GM19372 (cell line): Measurements from ENCODE around the gene CCDC9.

Experiments used
- ATAC-seq: cut with Tn5 transposase; IDR thresholded peaks from one replicate; pipeline ENCODE4 v1.9.1; 2021; ENCODE audit warnings: mild to moderate bottlenecking, low read depth, moderate library complexity; ENCODE audit not compliant: unreplicated experiment

Gene CCDC9

DNA sequence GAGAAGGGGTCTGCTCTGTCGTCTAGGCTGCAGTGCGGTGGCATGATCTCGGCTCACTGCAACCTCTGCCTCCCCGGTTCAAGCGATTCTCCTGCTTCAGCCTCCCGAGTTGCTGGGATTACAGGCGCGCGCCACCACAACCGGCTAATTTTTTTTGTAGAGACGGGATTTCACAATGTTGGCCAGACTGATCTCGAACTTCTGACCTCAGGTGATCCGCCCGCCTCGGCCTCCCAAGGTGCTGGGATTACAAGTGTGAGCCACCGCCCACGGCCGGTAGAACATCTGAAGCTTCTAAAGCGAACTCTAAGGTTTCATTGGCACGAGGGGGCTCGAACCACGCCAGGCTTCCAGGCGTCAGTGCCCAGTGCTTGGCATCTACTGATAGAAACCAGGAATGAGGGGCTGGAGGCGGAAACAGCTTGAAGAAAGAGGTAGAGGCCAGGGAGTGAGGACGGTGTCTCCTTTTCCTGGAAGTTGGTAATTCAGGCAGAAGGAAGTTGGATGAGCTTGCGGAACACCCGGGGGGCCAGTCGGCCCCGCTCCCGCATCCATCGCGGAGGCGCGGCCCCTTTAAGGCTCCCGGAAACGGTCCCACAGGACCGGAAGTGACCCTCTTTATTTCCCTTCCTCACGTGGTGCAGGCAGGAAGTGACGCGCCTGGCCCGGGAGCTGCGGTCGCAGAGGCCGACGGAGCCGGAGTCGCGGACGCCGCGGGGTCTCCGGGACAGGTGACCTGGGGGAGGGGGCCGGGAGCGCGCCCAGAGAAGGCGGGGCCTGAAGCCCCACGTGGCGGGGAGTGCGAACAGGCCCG lies at the start of gene CCDC9:
Gene CCDC9 (plus strand): TSS at position 647 of the 814 bp plus-strand sequence. CDS start 1,876 bp downstream, outside the sequence.
- ATAC-seq, result peak; percentile 49

DNA sequence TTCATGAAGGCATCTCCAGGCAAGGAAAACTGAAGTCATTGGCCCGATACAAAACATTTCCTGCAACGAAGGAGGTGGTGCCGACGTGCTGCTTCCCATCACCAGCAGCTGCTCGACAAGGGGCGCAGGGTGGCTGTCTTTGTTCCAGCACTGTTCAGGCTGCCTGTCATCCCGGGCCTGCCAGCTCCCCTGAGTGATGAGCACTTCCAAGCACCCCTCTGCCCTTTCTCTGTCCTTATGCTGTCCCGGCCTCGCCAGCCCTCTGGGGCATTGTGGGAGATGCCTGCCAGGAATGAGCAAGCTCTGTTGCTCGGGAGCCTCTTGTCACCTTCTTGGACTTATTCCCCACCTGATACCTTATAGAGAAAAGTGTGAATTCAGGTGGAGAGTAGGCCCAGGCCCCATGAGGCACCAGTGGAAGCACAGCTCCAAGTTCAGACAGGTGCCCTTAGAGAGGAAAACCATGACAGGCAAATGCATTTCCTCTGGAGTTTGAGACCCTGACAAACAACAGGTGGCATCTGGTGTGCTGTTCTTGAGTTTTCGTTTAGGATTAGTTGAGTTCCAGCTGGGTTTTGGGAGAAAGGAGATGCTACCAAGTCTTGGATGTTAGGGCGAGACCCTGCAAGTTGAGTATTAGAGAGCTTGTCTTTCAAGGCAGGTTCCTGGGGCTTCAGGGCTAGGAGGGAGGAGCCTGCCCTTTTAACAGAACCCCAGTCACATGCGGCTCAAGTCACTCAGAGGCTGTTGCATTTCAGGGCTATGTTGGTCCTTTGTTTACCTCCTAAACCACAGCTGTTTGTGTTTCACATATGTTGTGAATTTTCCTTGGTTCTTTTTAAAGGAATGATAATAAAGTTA lies 46.8 kb upstream of the CCDC9 start:
- ATAC-seq, result no peak

DNA sequence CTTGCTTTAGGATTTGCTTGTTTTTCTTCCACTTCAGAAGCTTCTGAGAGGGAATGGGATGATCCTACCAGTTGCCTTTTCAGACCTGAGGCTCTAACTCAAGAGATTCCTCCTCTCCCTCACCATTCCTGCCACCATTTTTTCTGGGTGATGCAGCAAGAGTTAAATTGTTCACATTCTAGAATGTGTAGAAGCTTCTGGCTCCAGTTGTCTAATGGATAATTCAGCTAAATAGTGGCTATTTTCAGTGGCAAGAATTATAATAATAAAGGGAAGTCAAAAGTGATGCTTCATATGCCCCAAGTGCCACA lies 46.2 kb upstream of the CCDC9 start:
- no peak for ATAC-seq

DNA sequence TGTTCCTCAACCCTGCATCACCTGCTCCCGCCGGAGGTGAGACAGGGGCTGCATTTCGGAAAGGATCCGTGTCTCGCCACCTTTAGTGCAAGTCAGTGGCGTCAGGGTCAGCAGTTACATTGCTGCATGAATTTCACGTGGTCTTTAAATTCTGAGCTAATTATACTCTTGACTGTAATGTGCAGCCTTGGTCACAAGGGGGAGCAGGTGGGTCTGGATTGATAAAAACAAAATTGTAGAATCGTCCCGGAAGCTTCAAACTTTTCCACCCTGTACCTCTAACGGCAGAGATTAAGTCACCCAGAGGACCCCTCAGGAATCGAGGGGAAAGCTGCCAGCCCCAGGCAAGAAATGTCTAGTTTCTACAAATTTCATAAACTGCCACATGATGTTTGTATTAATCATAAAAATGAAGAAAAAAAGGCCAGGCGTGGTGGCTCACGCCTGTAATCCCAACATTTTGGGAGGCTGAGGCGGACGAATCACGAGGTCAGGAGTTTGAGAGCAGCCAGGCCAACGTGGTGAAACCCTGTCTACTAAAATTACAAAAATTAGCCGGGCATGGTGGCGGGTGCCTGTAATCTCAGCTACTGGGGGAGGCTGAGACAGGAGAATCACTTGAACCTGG lies 45.5 kb upstream of the CCDC9 start:
- no peak for ATAC-seq

DNA sequence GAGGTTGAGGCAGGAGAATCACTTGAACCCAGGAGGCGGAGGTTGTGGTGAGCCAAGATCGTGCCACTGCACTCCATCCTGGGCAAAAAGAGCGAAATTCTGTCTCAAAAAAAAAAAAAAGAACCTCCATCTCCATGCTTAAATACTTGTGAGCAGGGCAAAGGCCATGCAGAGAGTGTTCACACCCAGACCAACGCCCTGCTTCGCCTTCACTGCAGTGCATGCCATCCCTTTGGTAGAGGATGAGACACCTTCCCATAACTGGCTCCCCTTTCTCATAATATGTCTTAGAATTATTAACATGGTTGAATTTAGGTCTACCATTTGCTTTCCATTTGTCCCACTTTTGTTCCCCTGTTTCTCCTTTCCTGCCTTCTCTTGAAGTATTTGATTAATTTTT lies 40.7 kb upstream of the CCDC9 start:
- no peak for ATAC-seq

DNA sequence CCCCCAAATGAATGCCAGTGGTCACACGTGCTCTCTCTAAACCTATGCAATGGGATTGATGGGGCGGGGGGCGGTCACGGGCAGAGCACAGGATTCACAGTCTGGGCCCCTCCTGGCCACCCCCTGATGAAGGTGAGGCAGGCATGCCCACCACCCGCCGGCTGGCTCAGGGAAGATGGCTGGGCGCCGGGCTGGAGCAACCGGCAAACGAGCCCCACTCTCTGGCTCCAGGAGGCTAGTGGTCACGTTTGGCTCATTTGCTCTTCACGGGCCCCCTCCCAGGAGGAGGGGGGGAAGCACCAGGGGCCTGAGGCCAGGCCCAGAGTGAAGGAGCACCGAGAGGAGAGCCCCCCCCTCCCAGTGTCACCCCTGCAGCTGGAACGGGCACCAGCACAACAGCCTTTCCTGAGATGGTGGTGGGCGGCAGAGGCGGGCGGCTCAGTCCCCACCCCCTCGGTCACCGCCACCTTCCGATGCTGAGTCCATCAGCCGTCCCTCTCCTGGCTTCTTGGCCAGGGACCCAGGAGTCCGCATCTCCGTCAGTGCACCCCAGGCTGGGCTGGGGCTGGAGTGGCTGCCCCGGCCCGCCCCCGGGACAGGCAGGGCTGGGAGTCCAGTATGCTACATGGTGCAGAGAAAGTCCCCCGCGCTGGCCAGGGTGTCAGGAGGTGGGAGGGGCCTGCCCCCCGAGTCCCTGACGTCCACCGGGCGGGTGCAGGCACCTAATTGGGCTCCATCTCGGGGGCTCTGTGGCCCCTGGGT lies 35.1 kb upstream of the CCDC9 start:
- ATAC-seq, result no peak

DNA sequence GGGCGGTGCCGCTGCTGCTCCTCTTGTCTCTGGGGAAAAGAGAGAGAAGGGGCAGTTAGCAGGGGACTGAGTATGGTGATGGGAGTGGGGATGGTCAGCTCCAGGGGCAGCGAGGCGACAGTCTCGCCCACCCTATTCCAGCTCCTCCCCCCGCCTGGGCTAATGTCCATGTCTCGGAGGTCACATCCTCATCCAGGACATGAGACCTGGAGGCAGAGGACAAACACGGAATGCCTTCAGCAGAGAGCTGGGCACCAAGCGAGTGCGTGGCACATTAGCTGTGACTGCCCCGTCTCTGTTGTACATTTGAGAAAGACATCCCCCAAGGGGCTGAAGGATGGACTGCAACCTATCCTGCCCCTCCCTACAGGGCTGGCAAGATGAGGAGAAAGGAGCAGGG lies 34.4 kb upstream of the CCDC9 start:
- ATAC-seq, result no peak

DNA sequence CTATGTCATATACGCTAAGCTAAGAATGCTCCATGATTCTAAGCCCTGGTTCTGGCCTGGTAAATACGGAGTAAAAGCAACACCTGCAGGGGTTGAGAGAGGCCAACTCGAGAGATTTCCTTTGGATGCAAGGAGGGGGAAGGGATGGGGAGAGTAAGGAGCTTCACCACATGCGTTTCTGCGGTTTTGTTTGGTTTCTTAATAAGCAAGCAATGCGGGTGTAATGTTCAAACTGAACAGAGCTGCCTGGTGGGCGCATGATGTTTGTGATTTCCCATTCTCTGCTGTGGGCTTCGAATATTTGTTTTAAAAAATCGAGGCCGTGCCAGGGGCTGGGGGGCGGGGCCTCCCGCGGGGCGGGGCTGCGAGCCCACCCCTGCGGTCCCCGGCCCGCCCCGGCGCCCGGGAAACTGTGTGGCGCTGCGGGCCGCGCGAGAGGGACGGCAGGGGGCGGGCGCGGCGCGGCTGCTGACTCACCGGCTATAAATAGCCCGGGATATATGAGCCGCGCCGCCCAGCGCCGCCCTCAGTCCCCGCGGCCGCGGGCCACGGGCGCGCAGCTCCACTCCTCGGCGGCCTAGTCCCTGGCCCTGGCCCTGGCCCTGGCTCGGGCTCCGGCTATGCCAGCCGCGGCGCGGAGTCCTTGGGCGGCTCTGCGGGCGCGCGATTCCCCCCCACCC lies 30.4 kb upstream of the CCDC9 start:
- peak; percentile 47 for ATAC-seq

DNA sequence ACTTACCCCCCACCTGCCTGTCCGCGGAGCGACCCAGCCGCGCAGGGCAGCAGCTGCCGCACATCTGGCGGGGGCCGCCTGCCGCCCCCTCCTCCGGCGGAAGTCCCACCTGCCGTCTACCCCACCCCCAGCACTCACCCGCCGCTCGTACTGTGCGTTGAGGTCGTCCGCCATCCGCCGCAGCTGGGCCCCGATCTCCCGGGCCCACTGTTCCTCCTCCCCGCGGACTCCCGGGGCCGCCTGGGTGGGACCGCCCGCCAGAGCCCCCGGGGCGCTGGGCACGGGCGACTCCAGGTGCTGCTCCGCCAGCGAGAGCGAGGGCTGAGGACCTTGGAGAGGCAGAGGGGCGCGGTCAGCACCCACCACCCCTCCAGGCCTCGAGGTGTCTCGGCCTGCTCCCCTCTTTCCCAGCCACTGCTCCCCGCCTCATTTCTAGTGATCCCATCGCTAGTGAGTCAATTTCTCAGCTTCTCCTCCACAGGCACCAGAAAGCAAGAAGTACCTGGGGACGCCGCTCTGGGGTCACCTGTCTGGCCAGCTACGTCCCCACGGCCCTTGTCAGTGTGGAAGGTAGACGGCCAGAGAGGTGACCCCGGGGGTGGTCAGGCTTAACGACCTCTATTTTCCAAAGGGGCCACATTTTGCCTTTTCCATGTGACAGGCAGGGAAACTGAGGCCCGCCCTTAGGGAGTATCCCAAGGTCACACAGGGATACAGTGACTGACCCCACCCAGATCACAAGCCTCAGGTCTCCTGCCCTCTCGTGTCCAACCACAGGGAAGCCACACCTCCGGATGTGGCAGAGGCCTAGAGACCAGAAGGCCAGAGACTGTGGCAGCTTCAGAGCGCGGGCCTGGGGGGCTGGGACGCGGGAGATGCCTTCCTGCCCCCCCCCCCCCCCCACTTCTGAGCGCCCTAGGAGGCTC lies 29.6 kb upstream of the CCDC9 start:
- ATAC-seq, result peak; percentile 22

DNA sequence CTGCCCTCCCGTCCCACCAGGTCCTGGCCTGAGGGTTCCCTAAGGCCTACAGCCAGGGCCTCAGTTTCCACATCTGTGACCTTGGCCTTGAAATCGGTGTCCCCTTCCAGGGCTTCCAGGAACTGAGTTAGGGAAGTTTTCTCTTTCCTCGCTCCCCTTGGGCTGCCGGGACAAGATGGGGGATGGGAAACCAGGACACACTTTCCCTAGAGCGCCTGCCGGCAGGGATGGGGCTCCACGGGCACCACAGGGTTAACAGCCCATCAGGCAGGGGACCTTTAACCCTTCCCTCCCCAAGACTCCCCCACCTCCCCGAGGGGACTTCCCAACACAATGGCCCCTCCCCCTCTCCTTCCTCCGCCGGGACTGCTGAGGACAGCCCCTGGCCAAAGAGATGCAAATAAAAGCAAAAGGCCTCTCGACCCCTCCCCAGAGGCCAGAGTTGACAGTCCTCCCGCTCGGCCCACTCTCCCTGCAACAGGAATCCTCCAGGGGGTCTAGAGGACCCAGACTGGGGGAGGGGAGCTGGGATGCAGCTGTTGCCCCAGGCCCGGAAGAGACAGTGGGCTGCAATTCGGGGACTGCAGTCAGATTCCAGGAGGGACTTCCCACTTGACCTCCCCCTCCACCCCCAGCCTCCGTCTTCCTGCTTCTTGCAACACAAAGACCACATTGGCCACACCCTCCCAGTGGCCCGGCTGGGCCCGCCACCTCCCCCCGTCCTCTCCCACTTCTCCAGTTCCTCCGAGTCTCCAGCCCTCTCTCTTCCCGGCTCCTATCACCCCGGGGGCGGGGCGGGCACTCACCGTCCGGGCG lies 28.8 kb upstream of the CCDC9 start:
- ATAC-seq, result no peak

DNA sequence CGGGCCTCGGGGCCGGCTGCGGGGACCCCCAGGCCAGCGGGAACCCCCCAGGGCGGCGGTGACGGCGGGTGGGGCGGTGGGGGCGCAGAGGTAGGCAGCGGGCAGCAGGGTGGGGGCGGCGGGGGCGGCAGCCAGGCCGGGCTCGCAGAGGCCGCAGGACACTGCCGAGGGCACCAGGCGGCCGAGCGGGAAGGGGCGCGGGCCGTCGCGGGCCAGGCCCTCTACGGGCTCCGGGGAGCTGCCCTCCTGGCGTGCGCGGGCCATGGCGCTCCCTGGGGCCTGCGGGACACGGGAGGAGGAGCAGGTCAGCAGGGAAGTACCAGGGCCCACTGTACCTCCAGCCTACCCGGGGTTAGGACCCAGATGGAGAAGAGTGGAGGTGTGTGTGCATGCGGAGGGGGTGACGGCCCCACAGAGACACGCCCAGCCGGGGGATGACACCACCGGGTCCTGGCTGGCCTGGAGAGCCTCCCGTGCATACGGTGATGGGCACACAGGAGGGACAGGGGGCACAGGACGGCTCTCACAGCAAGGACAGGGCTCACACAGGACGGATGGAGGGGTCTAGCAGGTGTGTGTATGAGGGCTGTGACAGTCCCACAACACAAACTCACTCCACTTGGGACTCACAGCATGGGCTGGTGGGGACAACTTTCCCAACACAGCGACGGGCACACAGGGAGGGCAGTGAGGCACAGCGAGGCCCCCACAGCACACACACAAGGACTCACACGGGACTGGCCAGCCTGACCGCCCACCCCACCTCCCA lies 28.0 kb upstream of the CCDC9 start:
- no peak for ATAC-seq

DNA sequence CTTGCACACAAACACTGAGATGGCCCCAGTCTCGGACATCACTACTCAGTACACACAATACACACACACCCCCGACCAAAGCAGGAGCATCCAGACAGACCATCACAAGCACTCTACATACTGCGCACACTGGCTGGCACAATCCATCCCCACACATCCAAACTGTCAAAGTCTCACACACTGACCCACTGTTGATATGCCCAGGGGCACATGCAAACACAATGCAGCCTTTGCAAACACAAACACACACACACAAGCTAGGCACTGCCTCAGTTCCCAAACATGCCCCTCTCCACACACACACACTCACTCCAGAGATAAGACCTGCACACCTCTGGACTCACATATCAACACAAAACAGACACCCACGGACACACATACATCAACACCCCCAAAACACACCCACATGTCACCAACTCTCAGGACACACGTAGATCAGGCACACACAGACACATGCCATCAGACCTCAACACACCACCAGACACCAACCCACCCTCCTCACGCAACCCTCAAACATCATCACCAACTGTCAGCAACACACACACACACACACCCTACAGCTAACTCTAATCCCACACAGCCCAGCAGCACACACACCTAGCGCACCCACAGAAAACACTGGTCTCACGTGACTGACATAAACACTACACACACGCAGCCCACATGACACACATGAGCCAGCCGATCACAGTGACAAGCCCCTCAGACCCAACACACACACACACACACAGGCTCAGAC lies 27.2 kb upstream of the CCDC9 start:
- ATAC-seq, result no peak

DNA sequence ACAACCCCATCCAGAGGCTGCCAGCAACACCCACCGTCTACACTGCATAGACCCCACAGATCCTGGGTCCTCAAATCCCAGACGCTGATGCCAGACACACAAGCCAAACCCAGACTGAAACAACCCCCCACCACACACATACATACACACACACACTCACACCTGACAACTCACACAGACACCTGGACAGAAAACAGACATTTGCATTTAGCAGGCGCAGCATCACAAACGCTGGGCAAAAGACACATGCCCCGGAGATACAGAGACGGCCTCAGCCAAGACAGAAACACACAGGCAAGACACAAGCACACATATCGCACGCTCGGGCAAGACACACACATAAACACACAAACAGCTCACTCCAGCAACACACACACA lies 26.7 kb upstream of the CCDC9 start:
- ATAC-seq, result no peak

DNA sequence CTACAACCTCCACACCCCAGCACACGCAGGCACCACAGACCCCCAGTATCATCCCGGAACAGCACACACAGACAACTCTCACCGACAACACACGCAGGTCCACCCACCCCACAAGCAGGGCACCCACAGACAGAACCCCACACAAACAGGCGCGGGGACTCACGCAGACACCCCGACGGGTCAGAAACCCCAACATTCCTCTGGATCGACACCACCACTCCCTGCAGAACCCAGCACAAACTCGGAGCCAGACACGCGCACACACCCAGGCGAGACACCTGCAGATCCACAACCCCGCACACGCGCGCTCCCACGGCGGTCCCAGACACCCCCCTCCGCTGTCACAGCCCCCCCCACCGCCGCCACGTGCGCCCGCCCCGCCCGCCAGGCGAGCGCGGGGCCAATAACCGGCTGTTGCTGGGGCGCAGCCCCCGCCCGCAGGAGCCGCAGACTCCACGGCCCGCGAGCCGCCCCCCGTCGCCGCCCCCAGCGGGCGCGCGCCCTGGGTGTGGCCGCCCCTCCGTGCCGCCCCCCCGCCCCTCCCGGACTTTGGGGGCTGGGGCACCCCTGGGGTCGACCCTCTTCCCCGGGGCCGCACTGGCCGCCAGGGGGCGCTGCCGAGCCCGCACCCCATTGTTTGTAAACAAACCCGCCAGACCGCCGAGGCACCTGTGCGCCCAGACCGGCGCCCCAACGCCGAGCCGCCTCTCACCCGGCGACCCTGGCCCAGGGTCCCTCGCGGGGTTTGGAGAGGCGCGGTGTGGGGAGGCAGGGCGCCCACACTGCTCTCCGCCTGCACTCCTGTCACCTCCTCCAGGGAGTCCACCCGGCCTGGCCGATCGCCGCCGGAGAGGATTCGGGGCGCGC lies 26.0 kb upstream of the CCDC9 start:
- no peak for ATAC-seq

DNA sequence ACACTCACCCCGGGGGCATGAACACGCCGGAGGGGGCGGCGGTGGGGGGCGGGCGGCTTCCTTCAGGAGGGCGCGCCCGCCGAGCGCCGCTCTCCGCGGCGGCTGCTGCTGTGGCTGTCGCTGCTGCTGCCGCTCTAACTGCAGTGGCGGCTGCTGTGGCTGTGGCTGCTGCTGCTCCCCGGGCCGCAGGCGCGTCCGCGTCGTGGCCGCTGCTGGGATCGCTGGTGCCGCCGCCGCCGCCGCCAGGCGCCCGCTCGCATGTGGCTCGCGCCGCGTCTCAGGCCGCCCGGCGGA lies 25.5 kb upstream of the CCDC9 start, which contains the start of gene BBC3:
Gene BBC3 (minus strand): TSS at position 279 of the 294 bp plus-strand sequence. CDS start 2,768 bp downstream, outside the sequence.
- ATAC-seq, result no peak
